ENCODE data around the gene ZFHX3. TPM values are rescaled to one million over a fixed set of nuclear protein-coding genes. Genes with fewer than 3 reads are reported as not detected.

Gene ZFHX3
- total RNA-seq, 1 donor from 2014 or later = 34.8 TPM

DNA sequence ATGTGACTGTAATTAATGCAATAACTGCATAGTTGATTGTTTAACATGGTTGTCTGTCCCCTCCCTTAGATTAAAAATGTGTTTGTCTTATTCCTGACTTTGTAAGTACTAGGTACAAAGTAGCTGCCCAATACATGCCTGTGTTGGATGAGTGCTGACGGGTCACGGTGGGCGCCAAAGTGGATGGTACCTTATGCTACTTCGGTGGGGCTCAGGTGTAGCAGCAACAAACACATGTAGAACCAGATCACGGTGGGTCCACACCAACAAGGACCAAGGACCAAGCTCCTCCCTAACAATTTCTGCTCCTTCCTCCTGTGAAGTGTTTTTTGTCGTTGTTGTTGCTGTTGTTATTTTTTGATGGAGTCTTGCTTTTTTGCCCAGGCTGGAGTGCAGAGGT, 46.4 kb upstream of the ZFHX3 start:
- Histone ChIP-seq H3K27me3 (no peaks in the 10 kb centered on the region), H3K36me3 (no peaks in the 10 kb centered on the region), H3K27ac (peak overlapping the region; percentile 93 to 95), H3K9me3 (no peaks in the 10 kb centered on the region), H3K4me1 (peaks cover 6 to 32% of the 10 kb centered on the region in 2 donors), H3K4me3 (peak overlapping the region in 1 of 2 donors; percentile 61)
- no peak for DNase-seq (ENCODE audit: low spot score in 2 of 2)
- intact Hi-C loops (cut with DNase I) = loop anchor here (5.0 kb wide), 2 partner anchors 37 to 247 kb away; no protein-coding TSS in a partner anchor
- TF ChIP-seq, protein P1, sequence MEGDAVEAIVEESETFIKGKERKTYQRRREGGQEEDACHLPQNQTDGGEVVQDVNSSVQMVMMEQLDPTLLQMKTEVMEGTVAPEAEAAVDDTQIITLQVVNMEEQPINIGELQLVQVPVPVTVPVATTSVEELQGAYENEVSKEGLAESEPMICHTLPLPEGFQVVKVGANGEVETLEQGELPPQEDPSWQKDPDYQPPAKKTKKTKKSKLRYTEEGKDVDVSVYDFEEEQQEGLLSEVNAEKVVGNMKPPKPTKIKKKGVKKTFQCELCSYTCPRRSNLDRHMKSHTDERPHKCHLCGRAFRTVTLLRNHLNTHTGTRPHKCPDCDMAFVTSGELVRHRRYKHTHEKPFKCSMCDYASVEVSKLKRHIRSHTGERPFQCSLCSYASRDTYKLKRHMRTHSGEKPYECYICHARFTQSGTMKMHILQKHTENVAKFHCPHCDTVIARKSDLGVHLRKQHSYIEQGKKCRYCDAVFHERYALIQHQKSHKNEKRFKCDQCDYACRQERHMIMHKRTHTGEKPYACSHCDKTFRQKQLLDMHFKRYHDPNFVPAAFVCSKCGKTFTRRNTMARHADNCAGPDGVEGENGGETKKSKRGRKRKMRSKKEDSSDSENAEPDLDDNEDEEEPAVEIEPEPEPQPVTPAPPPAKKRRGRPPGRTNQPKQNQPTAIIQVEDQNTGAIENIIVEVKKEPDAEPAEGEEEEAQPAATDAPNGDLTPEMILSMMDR (IDR thresholded peaks at IDR 0.05) = no peak

DNA sequence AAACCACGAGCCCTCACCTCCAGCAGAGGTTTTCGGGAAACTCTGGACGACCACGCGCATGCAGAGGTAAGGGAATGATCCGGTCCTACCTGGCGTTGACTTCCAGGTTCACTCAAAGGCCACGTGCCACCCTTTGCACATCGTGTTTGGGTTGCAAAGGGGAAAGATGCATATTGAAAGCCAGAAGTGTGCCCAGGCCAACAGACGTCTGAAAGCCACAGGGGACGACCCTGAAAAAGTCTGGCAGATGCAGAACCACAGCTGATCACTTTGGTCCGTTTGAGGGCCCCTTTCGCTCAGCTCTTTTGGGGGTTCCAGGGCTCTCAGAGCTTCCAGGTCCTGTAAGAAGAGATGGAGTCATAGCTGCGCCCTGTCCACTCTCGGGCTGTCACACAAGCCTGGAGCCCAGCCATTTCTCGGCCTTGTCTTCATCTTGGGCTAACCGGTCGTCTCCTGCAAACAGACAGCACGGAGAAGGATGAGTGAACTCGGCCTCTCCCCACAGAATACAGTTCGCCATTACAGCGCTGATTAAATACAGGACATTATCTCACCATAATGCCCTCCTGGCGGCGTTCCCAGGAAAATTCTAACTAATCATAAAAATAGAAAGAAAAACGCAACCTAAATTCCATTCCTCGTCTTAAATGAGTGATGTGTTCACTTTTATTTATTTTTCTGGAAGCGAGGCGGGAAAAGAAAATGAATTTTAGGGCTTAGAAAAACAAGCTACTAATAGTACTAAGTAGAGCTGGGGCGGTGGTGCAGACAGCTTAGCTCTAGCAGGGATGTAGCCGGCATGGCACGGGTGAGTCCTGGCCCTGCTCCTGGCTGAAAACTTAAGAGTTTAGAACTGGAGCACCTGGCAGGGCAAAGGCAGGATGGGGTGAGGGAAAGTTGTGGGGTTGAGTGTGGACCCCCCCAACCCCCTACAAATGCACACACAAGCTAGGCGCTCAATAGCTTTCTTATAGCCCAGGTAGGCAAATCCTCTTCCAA, 45.5 kb upstream of the ZFHX3 start:
- peak in 1 of 2 donors; percentile 89 for DNase-seq (ENCODE audit: low spot score in 2 of 2)
- intact Hi-C loops (cut with DNase I) = loop anchor here (1.0 to 5.0 kb wide), 5 partner anchors 24 to 246 kb away; no protein-coding TSS in a partner anchor
- H3K4me1 ChIP-seq = peaks cover 6 to 32% of the 10 kb centered on the region in 2 donors
- H3K4me3 ChIP-seq = peak overlapping the region; percentile 5 to 61
- H3K9me3 ChIP-seq = no peaks in the 10 kb centered on the region
- TF ChIP-seq, protein P1 (IDR thresholded peaks at IDR 0.05) = no peak
- no peaks in the 10 kb centered on the region for H3K27me3 ChIP-seq
- H3K36me3 ChIP-seq = no peaks in the 10 kb centered on the region
- peak overlapping the region; percentile 93 to 95 for H3K27ac ChIP-seq

DNA sequence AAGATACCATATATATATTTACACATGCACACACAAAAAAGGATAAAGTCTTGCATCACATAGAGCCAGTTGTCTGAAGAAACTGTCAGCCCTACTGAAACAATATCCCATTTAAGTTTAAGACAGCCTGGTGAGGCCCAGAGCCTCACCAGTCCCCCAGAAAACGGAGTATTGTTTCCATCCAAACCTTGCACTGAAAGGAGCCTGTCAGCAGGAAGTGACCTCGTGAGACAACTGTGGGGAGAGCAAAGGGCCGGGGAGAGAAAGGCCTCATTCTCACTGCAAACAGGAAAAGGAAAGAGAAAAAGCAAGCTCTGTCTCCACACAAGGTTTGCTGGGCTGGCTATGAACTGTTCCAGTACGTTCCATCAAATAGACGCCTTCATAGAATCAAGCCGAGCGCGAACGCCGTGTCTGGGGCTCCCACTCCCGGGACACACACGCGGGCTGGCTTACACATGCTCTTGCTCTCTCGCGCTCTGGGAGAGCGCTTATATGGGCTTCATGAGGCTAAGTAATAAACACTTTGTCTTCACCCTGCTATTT, 44.4 kb upstream of the ZFHX3 start:
- DNase-seq (ENCODE audit: low spot score in 2 of 2) = no peak
- no peaks in the 10 kb centered on the region for H3K36me3 ChIP-seq
- TF ChIP-seq, protein P1 (IDR thresholded peaks at IDR 0.05) = no peak
- H3K27me3 ChIP-seq = no peaks in the 10 kb centered on the region
- peaks cover 6 to 32% of the 10 kb centered on the region in 2 donors for H3K4me1 ChIP-seq
- peak overlapping the region; percentile 93 to 95 for H3K27ac ChIP-seq
- intact Hi-C loops (cut with DNase I) = loop anchor here (2.0 to 5.0 kb wide), 4 partner anchors 35 to 245 kb away; no protein-coding TSS in a partner anchor
- peak overlapping the region; percentile 5 to 61 for H3K4me3 ChIP-seq
- H3K9me3 ChIP-seq = no peaks in the 10 kb centered on the region

DNA sequence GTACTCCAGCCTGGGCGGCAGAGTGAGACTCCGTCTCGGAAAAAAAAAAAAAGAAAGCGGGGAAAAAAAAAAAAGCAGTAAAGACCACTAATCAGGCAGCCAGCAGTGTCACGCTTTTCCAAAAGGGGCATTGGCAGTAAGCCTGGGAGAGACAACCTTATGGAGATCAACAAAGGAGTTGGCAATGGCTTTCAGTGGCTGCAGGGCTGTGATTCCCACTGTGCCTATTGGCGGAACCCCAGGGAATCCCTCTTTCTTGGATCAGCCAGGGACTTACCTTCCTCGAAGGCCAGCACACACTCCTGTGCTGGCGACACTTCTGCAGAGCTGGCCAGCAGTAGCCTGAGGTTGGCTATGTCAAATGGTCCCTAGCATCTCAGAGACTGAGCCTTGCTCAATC, 43.2 kb upstream of the ZFHX3 start:
- Histone ChIP-seq H3K36me3 (no peaks in the 10 kb centered on the region), H3K27ac (peak overlapping the region; percentile 93 to 95), H3K9me3 (no peaks in the 10 kb centered on the region), H3K4me3 (peak overlapping the region; percentile 9 to 61), H3K4me1 (peaks cover under 1 to 24% of the 10 kb centered on the region in 2 donors), H3K27me3 (no peaks in the 10 kb centered on the region)
- peak in 1 of 2 donors; percentile 67 for DNase-seq (ENCODE audit: low spot score in 2 of 2)
- TF ChIP-seq, protein P1 (IDR thresholded peaks at IDR 0.05) = no peak
- intact Hi-C loops (cut with DNase I) = loop anchor here (5.0 kb wide), 2 partner anchors 34 to 244 kb away; no protein-coding TSS in a partner anchor

DNA sequence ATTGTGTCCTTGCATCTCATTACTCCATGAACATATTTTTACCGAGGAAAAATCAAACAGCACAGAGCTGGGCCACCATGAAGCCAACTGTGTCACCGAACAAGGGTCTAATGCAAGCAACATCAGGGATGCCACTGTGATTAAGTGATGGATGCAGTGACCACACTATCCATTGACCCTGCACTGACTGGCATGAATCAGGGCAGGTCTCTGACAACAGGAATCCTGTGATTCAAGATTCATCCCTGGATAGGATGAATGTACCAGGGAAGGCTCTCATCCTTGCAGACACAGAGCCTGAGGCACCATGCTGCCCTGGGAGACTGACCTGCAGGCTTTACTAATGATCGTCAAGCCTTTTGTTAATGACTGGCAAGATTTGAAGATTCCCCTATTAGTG, 41.5 kb upstream of the ZFHX3 start:
- Histone ChIP-seq H3K4me3 (no peak overlapping the region), H3K36me3 (no peaks in the 10 kb centered on the region), H3K27ac (peak overlapping the region; percentile 39), H3K9me3 (no peaks in the 10 kb centered on the region), H3K27me3 (no peaks in the 10 kb centered on the region), H3K4me1 (peaks cover 0 to 8% of the 10 kb centered on the region in 2 donors)
- intact Hi-C loops (cut with DNase I) = no loop called here
- DNase-seq (ENCODE audit: low spot score in 2 of 2) = no peak
- TF ChIP-seq, protein P1 (IDR thresholded peaks at IDR 0.05) = no peak
